Ovary (tissue), 9 donors: ENCODE results near the gene GRK1. TPM values are rescaled to one million over a fixed set of nuclear protein-coding genes. Genes with fewer than 3 reads are reported as not detected.
"Not testable (repeated sequence)": the region's sequence is repeated elsewhere in the genome, so short reads cannot be mapped to it uniquely, and the experiment has no call there.

ENCODE experiments used
- DNase-seq, 5 donors: peaks; one replicate each; pipeline ENCODE4 v3.0.0-alpha.2; 2019 to 2020
- H3K27ac ChIP-seq, 2 donors: fragments of 200-600 bp; one replicate each; pipeline versions ENCODE4 v1.5.1 to v1.8.0; 2019 to 2022
- H3K27me3 ChIP-seq: fragments of 200-600 bp; one replicate; pipeline ENCODE4 v1.8.0; 2022
- H3K36me3 ChIP-seq: fragments of 200-600 bp; sonication (generic); one replicate; pipeline ENCODE4 v1.5.1; 2019
- H3K4me1 ChIP-seq: one replicate; pipeline ENCODE4 v1.8.1; 2013; ENCODE audit warnings: mild to moderate bottlenecking, moderate library complexity; ENCODE audit not compliant: insufficient read depth
- H3K4me3 ChIP-seq: fragments of 200-600 bp; sonication (generic); one replicate; pipeline ENCODE4 v1.5.1; 2017
- H3K9me3 ChIP-seq, 2 donors: fragments of 200-600 bp in 1 of 2; sonication (generic) in 1 of 2; one replicate each; pipeline versions ENCODE4 v1.5.1 to v1.8.1; 2013 to 2019; ENCODE audit warnings: mild to moderate bottlenecking in 1 of 2, moderate library complexity in 1 of 2
- EP300 ChIP-seq: sonication (generic); formaldehyde crosslinking; IDR thresholded peaks from one replicate; pipeline ENCODE4 v1.6.1; 2017; ENCODE audit warnings: antibody characterized with exemption
- POLR2A ChIP-seq: fragments of 450-650 bp; IDR thresholded peaks from one replicate; pipeline ENCODE4 v1.6.1; 2017; ENCODE audit warnings: antibody characterized with exemption, mild to moderate bottlenecking, moderate library complexity
- WGBS, 3 donors: extraction: QIAGEN DNeasy Blood & Tissue Kit in 1 of 3; methylation state at CpG; one replicate each; pipeline versions ENCODE4 v1.1.5 to v1.1.7; 2013 to 2017; 5-methylcytosine and 5-hydroxymethylcytosine counted together
- intact Hi-C, 4 donors: fragments of 100-400 bp; cut with DNase I; formaldehyde crosslinking; loops; one replicate each; pipeline versions ENCODE4 v1.11.0 to v1.15.1; 2022 to 2023
- polyA plus RNA-seq, 2 donors: library from polyadenylated mRNA; stranded (reverse); fragments of 200-250 nt in 1 of 2; fragments of 350-450 nt in 1 of 2; fragmentation: Illumina TruSeq in 1 of 2; extraction: RNeasy Lipid Tissue Mini Kit (QIAGEN cat#74804) in 1 of 2; gene quantifications; one replicate each; pipeline ENCODE4 v1.2.3, GENCODE V29; 2013 to 2014
- total RNA-seq, 7 donors: library from RNA; depleted of rRNA in 2 of 7; stranded (reverse); fragments of >200 nt in 2 of 7; fragmentation: NEBNext Ultra II Directional in 3 of 7; extraction: Animal tissue kit (Norgen Biotek cat#: 25700) in 3 of 7; gene quantifications; one replicate each; pipeline versions ENCODE4 v1.1.0 to v1.2.4, GENCODE V29; 2016 to 2023
- TF ChIP-seq, protein P1 (sequence below), 3 donors: fragments of 450-650 bp in 2 of 3; fragments of 200-600 bp in 1 of 3; IDR thresholded peaks; one replicate each; pipeline versions ENCODE4 v1.5.1 to v1.8.0; 2016 to 2022; ENCODE audit warnings: antibody characterized with exemption in 3 of 3, mild to moderate bottlenecking in 1 of 3
- donor health status: DM: no; HTN: no; CAD: no; lungs with moderate emphysema.
- donor health status: DM: no; HTN: no; CAD: no.
- donor health status: Bipolar disorder and iron deficiency.
- donor health status: DM: yes; HTN: yes; CAD: no.
- donor health status: DM: no; HTN: no; CAD: no.
- donor health status: DM: yes; HTN: yes; CAD: no.

Gene GRK1
- total and polyA plus RNA-seq, 9 donors: 0.02 to 0.10 (median 0.07) TPM; not detected in 6

DNA sequence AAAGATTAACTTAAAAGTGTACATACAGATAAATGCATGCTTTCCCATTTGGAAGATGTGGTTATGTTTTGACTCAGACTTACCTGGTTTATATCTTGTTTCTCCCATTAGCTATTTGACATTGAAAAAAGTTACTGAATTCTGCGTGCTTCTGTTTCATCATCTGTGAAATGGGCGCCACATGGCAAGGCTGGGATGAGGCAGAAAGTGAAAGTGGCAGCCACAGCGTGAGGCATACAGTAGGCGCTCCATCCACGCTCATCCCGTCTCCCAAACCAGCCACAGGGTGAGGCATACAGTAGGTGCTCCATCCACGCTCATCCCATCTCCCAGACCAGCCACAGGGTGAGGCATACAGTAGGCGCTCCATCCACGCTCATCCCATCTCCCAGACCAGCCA, 78.0 kb downstream of the GRK1 start:
- H3K9me3 ChIP-seq: no peaks in the 10 kb centered on the region
- DNase-seq: no peak
- intact Hi-C loops: no loop called here
- H3K36me3 ChIP-seq: no peaks in the 10 kb centered on the region
- no peaks in the 10 kb centered on the region for H3K4me1 ChIP-seq
- TF ChIP-seq EP300 (no peak), POLR2A (no peak)
- TF ChIP-seq, protein P1, sequence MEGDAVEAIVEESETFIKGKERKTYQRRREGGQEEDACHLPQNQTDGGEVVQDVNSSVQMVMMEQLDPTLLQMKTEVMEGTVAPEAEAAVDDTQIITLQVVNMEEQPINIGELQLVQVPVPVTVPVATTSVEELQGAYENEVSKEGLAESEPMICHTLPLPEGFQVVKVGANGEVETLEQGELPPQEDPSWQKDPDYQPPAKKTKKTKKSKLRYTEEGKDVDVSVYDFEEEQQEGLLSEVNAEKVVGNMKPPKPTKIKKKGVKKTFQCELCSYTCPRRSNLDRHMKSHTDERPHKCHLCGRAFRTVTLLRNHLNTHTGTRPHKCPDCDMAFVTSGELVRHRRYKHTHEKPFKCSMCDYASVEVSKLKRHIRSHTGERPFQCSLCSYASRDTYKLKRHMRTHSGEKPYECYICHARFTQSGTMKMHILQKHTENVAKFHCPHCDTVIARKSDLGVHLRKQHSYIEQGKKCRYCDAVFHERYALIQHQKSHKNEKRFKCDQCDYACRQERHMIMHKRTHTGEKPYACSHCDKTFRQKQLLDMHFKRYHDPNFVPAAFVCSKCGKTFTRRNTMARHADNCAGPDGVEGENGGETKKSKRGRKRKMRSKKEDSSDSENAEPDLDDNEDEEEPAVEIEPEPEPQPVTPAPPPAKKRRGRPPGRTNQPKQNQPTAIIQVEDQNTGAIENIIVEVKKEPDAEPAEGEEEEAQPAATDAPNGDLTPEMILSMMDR (IDR thresholded peaks at IDR 0.05): no peak
- no peaks in the 10 kb centered on the region for H3K27me3 ChIP-seq
- 92% methylated on average over 9 of the region's 9 CpGs for WGBS, 3 donors
- H3K4me3 ChIP-seq: no peak overlapping the region
- no peak overlapping the region for H3K27ac ChIP-seq

DNA sequence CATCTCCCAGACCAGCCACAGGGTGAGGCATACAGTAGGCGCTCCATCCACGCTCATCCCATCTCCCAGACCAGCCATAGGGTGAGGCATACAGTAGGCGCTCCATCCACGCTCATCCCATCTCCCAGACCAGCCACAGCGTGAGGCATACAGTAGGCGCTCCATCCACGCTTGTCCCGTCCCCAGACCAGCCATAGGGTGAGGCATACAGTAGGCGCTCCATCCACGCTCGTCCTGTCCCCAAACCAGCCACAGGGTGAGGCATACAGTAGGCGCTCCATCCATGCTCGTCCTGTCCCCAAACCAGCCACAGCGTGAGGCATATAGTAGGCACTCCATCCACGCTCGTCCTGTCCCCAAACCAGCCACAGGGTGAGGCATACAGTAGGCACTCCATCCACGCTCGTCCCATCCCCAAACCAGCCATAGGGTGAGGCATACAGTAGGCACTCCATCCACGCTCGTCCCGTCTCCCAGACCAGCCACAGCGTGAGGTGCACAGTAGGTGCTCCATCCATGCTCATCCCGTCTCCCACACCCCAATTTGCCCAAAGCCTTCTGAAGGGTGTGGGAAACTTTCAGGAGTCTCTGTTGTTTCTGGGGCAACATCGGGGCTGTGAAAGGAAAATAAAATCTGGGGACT, 78.6 kb downstream of the GRK1 start:
- H3K9me3 ChIP-seq, H3K27me3 ChIP-seq, H3K27ac ChIP-seq, intact Hi-C loops, H3K4me1 ChIP-seq, H3K36me3 ChIP-seq, H3K4me3 ChIP-seq, DNase-seq: not testable (repeated sequence)
- 88 to 93% (median 92%) methylated on average over 24 of the region's 24 CpGs for WGBS, 3 donors

DNA sequence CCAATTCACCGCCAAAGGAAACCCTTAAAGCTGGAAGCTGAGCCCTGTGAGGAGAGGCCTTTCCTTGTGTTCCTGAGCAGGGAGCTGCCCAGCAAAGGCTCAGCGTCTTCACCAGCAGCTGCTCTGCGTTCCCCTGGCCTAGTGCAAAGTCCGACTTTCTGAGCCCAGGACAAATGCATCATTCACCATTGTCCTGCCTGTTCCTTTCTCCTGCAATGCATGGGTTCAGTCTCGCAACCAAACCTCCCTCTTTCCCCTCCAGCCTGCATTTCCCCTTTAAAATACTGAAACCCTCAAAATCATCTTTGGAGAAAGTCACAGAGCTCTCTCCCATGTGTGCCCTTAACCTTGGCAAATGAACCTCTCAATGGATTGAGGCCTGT, 79.1 kb downstream of the GRK1 start:
- no peak for DNase-seq
- 71 to 79% (median 73%) methylated on average over 5 of the region's 5 CpGs for WGBS, 3 donors
- no peaks in the 10 kb centered on the region for H3K4me1 ChIP-seq
- no peaks in the 10 kb centered on the region for H3K27me3 ChIP-seq
- H3K4me3 ChIP-seq: no peak overlapping the region
- intact Hi-C loops: no loop called here
- H3K9me3 ChIP-seq: no peaks in the 10 kb centered on the region
- no peaks in the 10 kb centered on the region for H3K36me3 ChIP-seq
- no peak for TF ChIP-seq POLR2A
- TF ChIP-seq EP300: no peak
- TF ChIP-seq, protein P1 (IDR thresholded peaks at IDR 0.05): no peak
- no peak overlapping the region for H3K27ac ChIP-seq

DNA sequence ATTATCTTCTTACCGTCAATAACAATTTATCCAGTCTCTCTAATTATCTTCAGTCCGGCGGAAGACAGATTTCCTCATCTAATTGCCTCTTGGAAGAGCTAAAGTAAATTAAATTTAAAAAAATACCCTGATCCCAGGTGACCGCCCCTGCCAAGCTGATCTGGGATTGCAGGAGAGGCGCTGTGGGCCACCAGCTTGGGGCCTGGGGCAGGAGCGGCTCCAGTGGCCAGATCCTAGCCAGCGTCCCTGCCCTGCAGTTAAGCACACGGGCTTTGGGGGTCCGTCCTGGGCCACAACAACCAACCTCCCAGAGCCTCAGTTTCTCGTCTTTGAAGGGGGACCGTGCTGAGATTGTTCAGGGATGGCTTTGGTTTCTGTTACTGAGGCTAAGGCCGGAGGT, 79.7 kb downstream of the GRK1 start:
- 81 to 88% (median 85%) methylated on average over 12 of the region's 12 CpGs for WGBS, 3 donors
- no peaks in the 10 kb centered on the region for H3K36me3 ChIP-seq
- no peak overlapping the region for H3K27ac ChIP-seq
- DNase-seq: no peak
- intact Hi-C loops: no loop called here
- no peaks in the 10 kb centered on the region for H3K9me3 ChIP-seq
- no peak overlapping the region for H3K4me3 ChIP-seq
- H3K27me3 ChIP-seq: no peaks in the 10 kb centered on the region
- TF ChIP-seq, protein P1 (IDR thresholded peaks at IDR 0.05): no peak
- TF ChIP-seq POLR2A (no peak), EP300 (no peak)
- no peaks in the 10 kb centered on the region for H3K4me1 ChIP-seq

DNA sequence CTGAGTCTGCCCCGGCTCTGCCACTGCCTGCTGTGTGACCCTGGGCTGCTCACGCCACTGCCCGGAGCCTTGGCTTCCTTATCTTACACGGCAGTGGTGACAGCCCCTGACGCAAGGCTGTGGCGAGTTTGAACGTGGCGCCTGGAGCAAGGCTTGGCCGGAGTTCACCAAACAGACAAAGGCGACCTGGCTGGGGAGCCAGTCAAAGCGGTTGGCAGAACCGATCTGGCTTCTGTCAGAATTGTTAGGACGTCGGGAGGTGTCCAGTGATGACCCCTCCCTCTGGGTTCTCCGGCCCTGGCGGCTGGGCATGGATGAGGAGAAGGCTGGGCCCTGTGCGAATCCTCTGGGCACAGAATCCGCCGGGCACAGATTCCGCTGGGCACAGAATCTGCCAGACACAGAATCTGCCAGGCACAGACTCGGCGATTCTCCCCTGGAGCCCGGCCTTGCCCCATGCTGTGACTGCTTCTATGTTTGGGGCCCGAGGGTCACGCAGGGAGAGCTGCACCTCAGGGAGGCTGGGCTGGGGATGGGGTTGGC, 80.3 kb downstream of the GRK1 start:
- WGBS, 3 donors: 86 to 87% (median 87%) methylated on average over 21 to 25 of the region's 25 CpGs
- Histone ChIP-seq H3K9me3 (no peaks in the 10 kb centered on the region), H3K27me3 (no peaks in the 10 kb centered on the region), H3K4me1 (no peaks in the 10 kb centered on the region), H3K36me3 (no peaks in the 10 kb centered on the region), H3K27ac (no peak overlapping the region), H3K4me3 (no peak overlapping the region)
- TF ChIP-seq, protein P1 (IDR thresholded peaks at IDR 0.05): no peak
- TF ChIP-seq POLR2A (no peak), EP300 (no peak)
- DNase-seq: no peak
- intact Hi-C loops: no loop called here
